ENCODE measurements around the gene PIK3R1.

PIK3R1 gene

GRCh38 chr5:68331192-68332079 lies 115.9 kb downstream of the PIK3R1 start:
- no peak for DNase-seq (ENCODE audit: low read depth)

- DNase-seq (ENCODE audit: low read depth), result no peak
These were observed 116.5 kb downstream of the PIK3R1 start for GRCh38 chr5:68332080-68332451.

- no peak for DNase-seq (ENCODE audit: low read depth)
These were observed 117.0 kb downstream of the PIK3R1 start for GRCh38 chr5:68332556-68332955.

GRCh38 chr5:68333649-68334552 lies 118.3 kb downstream of the PIK3R1 start:
- peak; percentile 93 for DNase-seq (ENCODE audit: low read depth)

GRCh38 chr5:68334553-68334886 lies 119.0 kb downstream of the PIK3R1 start:
- DNase-seq (ENCODE audit: low read depth), result no peak

GRCh38 chr5:68335075-68335474 lies 119.5 kb downstream of the PIK3R1 start:
- DNase-seq (ENCODE audit: low read depth), result no peak

- no peak for DNase-seq (ENCODE audit: low read depth)
These were observed 120.6 kb downstream of the PIK3R1 start for GRCh38 chr5:68336200-68336599.

- DNase-seq (ENCODE audit: low read depth), result no peak
These were observed 121.7 kb downstream of the PIK3R1 start for GRCh38 chr5:68337235-68337634.

- no peak for DNase-seq (ENCODE audit: low read depth)
These were observed 124.4 kb downstream of the PIK3R1 start for GRCh38 chr5:68339921-68340321.

GRCh38 chr5:68341006-68341405 lies 125.5 kb downstream of the PIK3R1 start:
- DNase-seq (ENCODE audit: low read depth), result no peak

- no peak for DNase-seq (ENCODE audit: low read depth)
These were observed 127.1 kb downstream of the PIK3R1 start for GRCh38 chr5:68342693-68343092.

- DNase-seq (ENCODE audit: low read depth), result no peak
These were observed 127.9 kb downstream of the PIK3R1 start for GRCh38 chr5:68343421-68343826.

- DNase-seq (ENCODE audit: low read depth), result no peak
These were observed 129.0 kb downstream of the PIK3R1 start for GRCh38 chr5:68344447-68345111.

- no peak for DNase-seq (ENCODE audit: low read depth)
These were observed 129.6 kb downstream of the PIK3R1 start for GRCh38 chr5:68345171-68345570.

GRCh38 chr5:68345582-68345981 lies 130.0 kb downstream of the PIK3R1 start:
- DNase-seq (ENCODE audit: low read depth), result no peak

GRCh38 chr5:68347536-68347935 lies 132.0 kb downstream of the PIK3R1 start:
- no peak for DNase-seq (ENCODE audit: low read depth)

GRCh38 chr5:68348447-68349222 lies 133.1 kb downstream of the PIK3R1 start:
- DNase-seq (ENCODE audit: low read depth), result no peak

GRCh38 chr5:68350176-68350575 lies 134.6 kb downstream of the PIK3R1 start:
- no peak for DNase-seq (ENCODE audit: low read depth)

All from HS-5 (cell line).